Cardiac fibroblast (primary cell): ENCODE data around the gene PAK1IP1.
"Not testable (repeated sequence)": the region's sequence is repeated elsewhere in the genome, so short reads cannot be mapped to it uniquely, and the experiment has no call there.

Experiments
- DNase-seq, 2 donors: peaks; one replicate each; pipeline versions ENCODE4 v3.0.0 to v3.0.0-alpha.2; 2010; ENCODE audit warnings: low read depth in 2 of 2
- H3K4me3 ChIP-seq, 2 donors: replicated peaks in 1 of 2; 1 replicate in 1 of 2; 2 replicates in 1 of 2; pipeline ENCODE4 v1.5.1; 2011; ENCODE audit warnings: low read depth in 2 of 2, low read length in 2 of 2, mild to moderate bottlenecking in 2 of 2, moderate library complexity in 1 of 2
- CTCF ChIP-seq: IDR thresholded peaks from one replicate; pipeline ENCODE4 v1.5.1; 2011; ENCODE audit warnings: low read depth, mild to moderate bottlenecking, low read length, inconsistent platforms

The PAK1IP1 gene

GRCh38 chr6:10730254-10730653 is 35.5 kb downstream of the PAK1IP1 start:
- no peak for DNase-seq
- no peak overlapping the region for H3K4me3 ChIP-seq
- no peak for TF ChIP-seq CTCF

GRCh38 chr6:10733151-10733715 is 38.5 kb downstream of the PAK1IP1 start:
- no peak for TF ChIP-seq CTCF
- no peak overlapping the region for H3K4me3 ChIP-seq
- DNase-seq = no peak

GRCh38 chr6:10733863-10734262 is 39.1 kb downstream of the PAK1IP1 start:
- no peak for TF ChIP-seq CTCF
- DNase-seq = no peak
- H3K4me3 ChIP-seq = no peak overlapping the region

- no peak for DNase-seq
- no peak for TF ChIP-seq CTCF
- H3K4me3 ChIP-seq = no peak overlapping the region
These were observed 42.0 kb downstream of the PAK1IP1 start for GRCh38 chr6:10736731-10737130.

GRCh38 chr6:10740061-10740460 is 45.3 kb downstream of the PAK1IP1 start:
- DNase-seq = no peak
- TF ChIP-seq CTCF = no peak
- no peak overlapping the region for H3K4me3 ChIP-seq

- not testable (repeated sequence) for DNase-seq, H3K4me3 ChIP-seq
These were observed 46.9 kb downstream of the PAK1IP1 start for GRCh38 chr6:10741643-10742042.

- no peak overlapping the region for H3K4me3 ChIP-seq
- no peak for DNase-seq
- no peak for TF ChIP-seq CTCF
These were observed 47.5 kb downstream of the PAK1IP1 start for GRCh38 chr6:10742251-10742650.
